BE2C (cell line): ENCODE results near the gene SOST.

Experiments used
- DNase-seq: peaks from one replicate; pipeline ENCODE4 v3.0.0-alpha.2; 2020
- H3K27me3 ChIP-seq: fragments of 250-450 bp; sonication (Bioruptor Pico); 2 replicates; pipeline ENCODE4 v1.5.1; 2020; ENCODE audit warnings: mild to moderate bottlenecking
- H3K36me3 ChIP-seq: fragments of 250-450 bp; sonication (Bioruptor Pico); 2 replicates; pipeline ENCODE4 v1.5.1; 2020; ENCODE audit warnings: mild to moderate bottlenecking
- H3K4me1 ChIP-seq: fragments of 250-450 bp; sonication (Bioruptor Pico); 2 replicates; pipeline ENCODE4 v1.5.1; 2020
- H3K4me3 ChIP-seq: 2 replicates; pipeline ENCODE4 v1.5.1; 2011; ENCODE audit warnings: low read depth, low read length
- H3K9me3 ChIP-seq: fragments of 250-450 bp; sonication (Bioruptor Pico); 2 replicates; pipeline ENCODE4 v1.5.1; 2020
- CTCF ChIP-seq: IDR thresholded peaks from 2 replicates; pipeline ENCODE4 v1.5.1; 2012; ENCODE audit warnings: mild to moderate bottlenecking, low read depth, low read length

Gene SOST

GRCh38 chr17:43706235-43706634, 52.4 kb downstream of the SOST start:
- Histone ChIP-seq H3K27me3 (no peaks in the 10 kb centered on the region), H3K4me3 (no peak overlapping the region), H3K9me3 (no peaks in the 10 kb centered on the region), H3K36me3 (no peaks in the 10 kb centered on the region), H3K4me1 (no peaks in the 10 kb centered on the region)
- no peak for DNase-seq
- TF ChIP-seq CTCF: no peak
